DND-41 (cell line): ENCODE results near the gene PTPRE.

Experiments used
- EZH2 ChIP-seq: IDR thresholded peaks from 3 replicates; pipeline ENCODE4 v1.6.1; 2012; ENCODE audit warnings: borderline replicate concordance, low read depth, mild to moderate bottlenecking, moderate library complexity, low read length, inconsistent platforms; ENCODE audit not compliant: severe bottlenecking
- TF ChIP-seq, protein P1 (sequence below): IDR thresholded peaks from 2 replicates; pipeline ENCODE4 v1.5.1; 2012; ENCODE audit warnings: borderline replicate concordance, low read length, moderate library complexity, mild to moderate bottlenecking; ENCODE audit not compliant: poor library complexity, severe bottlenecking; ENCODE audit errors: extremely low read depth

DNA sequence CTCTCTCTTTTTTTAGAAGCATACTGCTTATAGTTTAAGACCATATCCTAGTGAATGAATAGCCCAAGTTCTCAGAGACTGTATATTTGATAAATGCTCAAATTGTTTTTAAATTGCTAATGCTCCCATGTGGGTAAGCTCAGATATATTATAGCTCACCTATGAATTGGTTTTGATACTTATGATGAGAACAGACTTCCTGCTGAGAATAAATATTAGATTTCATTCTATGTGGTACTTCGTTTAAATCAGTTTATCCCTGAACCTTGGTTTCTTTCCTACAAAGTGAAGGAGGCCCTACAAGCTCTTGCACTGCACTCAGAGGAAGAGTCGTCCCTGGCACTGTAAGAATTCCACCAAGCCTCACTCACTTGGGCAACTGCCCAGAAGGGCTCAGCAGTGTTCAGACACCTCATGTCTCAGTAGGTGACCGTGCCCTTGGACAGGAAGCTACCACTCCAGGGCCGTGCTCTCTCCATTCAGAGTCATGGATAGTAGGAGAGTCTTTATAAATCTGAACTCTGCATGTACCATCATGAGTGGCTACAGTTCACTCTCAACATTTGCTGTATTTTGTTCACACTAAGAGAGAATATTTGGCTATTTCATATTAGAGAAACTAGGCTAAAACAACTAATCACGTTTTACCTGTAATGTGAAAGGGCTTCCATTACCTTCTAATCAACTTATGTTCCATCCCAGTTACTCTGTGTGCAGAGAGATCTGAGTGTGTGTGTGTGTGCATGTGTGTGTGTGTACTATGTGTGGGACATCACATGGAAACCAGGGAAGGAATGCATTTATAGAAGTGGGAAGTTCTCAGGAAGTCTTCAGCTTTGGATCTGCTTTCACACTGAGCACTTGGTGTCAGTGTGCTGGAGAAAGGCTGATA lies 93.8 kb downstream of the PTPRE start:
- TF ChIP-seq, protein P1, sequence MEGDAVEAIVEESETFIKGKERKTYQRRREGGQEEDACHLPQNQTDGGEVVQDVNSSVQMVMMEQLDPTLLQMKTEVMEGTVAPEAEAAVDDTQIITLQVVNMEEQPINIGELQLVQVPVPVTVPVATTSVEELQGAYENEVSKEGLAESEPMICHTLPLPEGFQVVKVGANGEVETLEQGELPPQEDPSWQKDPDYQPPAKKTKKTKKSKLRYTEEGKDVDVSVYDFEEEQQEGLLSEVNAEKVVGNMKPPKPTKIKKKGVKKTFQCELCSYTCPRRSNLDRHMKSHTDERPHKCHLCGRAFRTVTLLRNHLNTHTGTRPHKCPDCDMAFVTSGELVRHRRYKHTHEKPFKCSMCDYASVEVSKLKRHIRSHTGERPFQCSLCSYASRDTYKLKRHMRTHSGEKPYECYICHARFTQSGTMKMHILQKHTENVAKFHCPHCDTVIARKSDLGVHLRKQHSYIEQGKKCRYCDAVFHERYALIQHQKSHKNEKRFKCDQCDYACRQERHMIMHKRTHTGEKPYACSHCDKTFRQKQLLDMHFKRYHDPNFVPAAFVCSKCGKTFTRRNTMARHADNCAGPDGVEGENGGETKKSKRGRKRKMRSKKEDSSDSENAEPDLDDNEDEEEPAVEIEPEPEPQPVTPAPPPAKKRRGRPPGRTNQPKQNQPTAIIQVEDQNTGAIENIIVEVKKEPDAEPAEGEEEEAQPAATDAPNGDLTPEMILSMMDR: no peak
- no peak for TF ChIP-seq EZH2
